ENCODE measurements around the gene YPEL4. TPM values are rescaled to one million over a fixed set of nuclear protein-coding genes. Genes with fewer than 3 reads are reported as not detected.

YPEL4 gene
- total and polyA plus RNA-seq, 7 donors: 0.08 to 0.90 (median 0.20) TPM; not detected in 1

- DNase-seq (no peak), ATAC-seq (no peak)
- 78 to 81% (median 78%) methylated on average over 6 of the region's 6 CpGs for WGBS, 3 donors
- Histone ChIP-seq H3K9me3 (no peaks in the 10 kb centered on the region), H3K27me3 (ENCODE audit: insufficient read depth in 3 of 3, low read length in 2 of 3) (peaks cover 0 to 38% (median 8%) of the 10 kb centered on the region in 3 donors), H3K4me1 (peaks cover 8% of the 10 kb centered on the region), H3K36me3 (ENCODE audit: insufficient read depth in 1 of 2, low read depth in 1 of 2) (no peaks in the 10 kb centered on the region), H3K4me3 (no peak overlapping the region), H3K27ac (no peak overlapping the region)
- intact Hi-C loops (cut with DNase I): no loop called here
- TF ChIP-seq, protein P1, sequence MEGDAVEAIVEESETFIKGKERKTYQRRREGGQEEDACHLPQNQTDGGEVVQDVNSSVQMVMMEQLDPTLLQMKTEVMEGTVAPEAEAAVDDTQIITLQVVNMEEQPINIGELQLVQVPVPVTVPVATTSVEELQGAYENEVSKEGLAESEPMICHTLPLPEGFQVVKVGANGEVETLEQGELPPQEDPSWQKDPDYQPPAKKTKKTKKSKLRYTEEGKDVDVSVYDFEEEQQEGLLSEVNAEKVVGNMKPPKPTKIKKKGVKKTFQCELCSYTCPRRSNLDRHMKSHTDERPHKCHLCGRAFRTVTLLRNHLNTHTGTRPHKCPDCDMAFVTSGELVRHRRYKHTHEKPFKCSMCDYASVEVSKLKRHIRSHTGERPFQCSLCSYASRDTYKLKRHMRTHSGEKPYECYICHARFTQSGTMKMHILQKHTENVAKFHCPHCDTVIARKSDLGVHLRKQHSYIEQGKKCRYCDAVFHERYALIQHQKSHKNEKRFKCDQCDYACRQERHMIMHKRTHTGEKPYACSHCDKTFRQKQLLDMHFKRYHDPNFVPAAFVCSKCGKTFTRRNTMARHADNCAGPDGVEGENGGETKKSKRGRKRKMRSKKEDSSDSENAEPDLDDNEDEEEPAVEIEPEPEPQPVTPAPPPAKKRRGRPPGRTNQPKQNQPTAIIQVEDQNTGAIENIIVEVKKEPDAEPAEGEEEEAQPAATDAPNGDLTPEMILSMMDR (IDR thresholded peaks at IDR 0.05): no peak
Observed at GRCh38 chr11:57633394-57634070, 16.2 kb downstream of the YPEL4 start.

GRCh38 chr11:57632116-57632515 lies 17.6 kb downstream of the YPEL4 start:
- no peak overlapping the region for H3K27ac ChIP-seq
- intact Hi-C loops (cut with DNase I): no loop called here
- no peak for DNase-seq
- H3K36me3 ChIP-seq (ENCODE audit: insufficient read depth in 1 of 2, low read depth in 1 of 2): no peaks in the 10 kb centered on the region
- no peaks in the 10 kb centered on the region for H3K4me1 ChIP-seq
- WGBS, 3 donors: 56 to 59% (median 57%) methylated on average over 5 of the region's 5 CpGs
- TF ChIP-seq, protein P1 (IDR thresholded peaks at IDR 0.05): no peak
- H3K4me3 ChIP-seq: no peak overlapping the region
- peaks cover 0 to 24% (median 0%) of the 10 kb centered on the region in 3 donors for H3K27me3 ChIP-seq (ENCODE audit: insufficient read depth in 3 of 3, low read length in 2 of 3)
- ATAC-seq: no peak
- no peaks in the 10 kb centered on the region for H3K9me3 ChIP-seq

DNA sequence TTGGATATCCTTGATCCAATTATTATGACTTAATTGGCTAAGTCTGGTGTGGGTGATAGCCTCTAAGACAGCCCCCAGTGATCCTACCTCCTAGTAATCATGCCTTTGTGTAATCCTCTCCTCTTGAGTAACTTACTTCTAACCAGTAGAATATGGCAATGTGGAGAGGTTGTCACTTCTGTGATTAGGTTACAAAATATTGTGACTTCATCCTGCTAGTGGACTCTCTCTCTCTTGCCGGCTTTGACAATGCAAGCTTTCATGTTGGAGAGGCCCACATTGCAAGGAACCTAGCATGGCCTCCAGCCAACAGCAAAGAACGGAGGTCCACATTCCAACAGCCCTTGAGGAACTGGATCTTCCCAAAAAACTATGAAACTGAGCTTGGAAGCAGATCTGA lies 19.5 kb downstream of the YPEL4 start:
- DNase-seq (no peak), ATAC-seq (no peak)
- no peak overlapping the region for H3K4me3 ChIP-seq
- H3K36me3 ChIP-seq (ENCODE audit: insufficient read depth in 1 of 2, low read depth in 1 of 2): no peaks in the 10 kb centered on the region
- peaks cover 0 to 20% (median 0%) of the 10 kb centered on the region in 3 donors for H3K27me3 ChIP-seq (ENCODE audit: insufficient read depth in 3 of 3, low read length in 2 of 3)
- WGBS, 3 donors: 23 to 40% (median 30%) methylated on average over 2 of the region's 2 CpGs
- no peaks in the 10 kb centered on the region for H3K4me1 ChIP-seq
- intact Hi-C loops (cut with DNase I): no loop called here
- H3K9me3 ChIP-seq: no peaks in the 10 kb centered on the region
- TF ChIP-seq, protein P1 (IDR thresholded peaks at IDR 0.05): no peak
- H3K27ac ChIP-seq: no peak overlapping the region

DNA sequence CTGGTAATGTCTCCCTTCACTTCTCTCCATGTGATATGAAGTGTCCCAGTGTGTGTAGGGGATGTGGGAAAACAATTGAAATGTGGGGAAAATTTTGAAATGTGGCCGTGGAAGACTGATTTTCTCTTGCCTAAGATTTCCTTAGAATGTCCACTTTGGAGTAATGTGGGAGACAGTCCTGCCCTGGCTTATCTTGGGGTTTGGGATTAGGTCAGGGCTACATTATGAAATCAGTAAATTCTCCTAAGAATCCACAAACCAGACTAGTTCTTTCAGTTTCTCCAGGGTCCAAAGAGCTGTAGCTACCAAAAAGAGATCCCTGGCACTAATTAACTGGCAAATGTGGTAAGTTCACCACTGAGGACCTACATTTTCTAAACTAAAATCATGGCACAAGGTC lies 22.8 kb downstream of the YPEL4 start:
- peaks cover 0 to 9% (median 0%) of the 10 kb centered on the region in 3 donors for H3K27me3 ChIP-seq (ENCODE audit: insufficient read depth in 3 of 3, low read length in 2 of 3)
- H3K4me3 ChIP-seq: no peak overlapping the region
- DNase-seq: no peak
- intact Hi-C loops (cut with DNase I): no loop called here
- H3K4me1 ChIP-seq: no peaks in the 10 kb centered on the region
- no peak for ATAC-seq
- 76 to 91% (median 86%) methylated on average over 1 of the region's 1 CpG for WGBS, 3 donors
- H3K9me3 ChIP-seq: no peaks in the 10 kb centered on the region
- H3K36me3 ChIP-seq (ENCODE audit: insufficient read depth in 1 of 2, low read depth in 1 of 2): no peaks in the 10 kb centered on the region
- no peak overlapping the region for H3K27ac ChIP-seq
- TF ChIP-seq, protein P1 (IDR thresholded peaks at IDR 0.05): no peak

GRCh38 chr11:57624864-57625263 lies 24.8 kb downstream of the YPEL4 start:
- no peaks in the 10 kb centered on the region for H3K36me3 ChIP-seq (ENCODE audit: insufficient read depth in 1 of 2, low read depth in 1 of 2)
- no peaks in the 10 kb centered on the region for H3K27me3 ChIP-seq (ENCODE audit: insufficient read depth in 3 of 3, low read length in 2 of 3)
- intact Hi-C loops (cut with DNase I): no loop called here
- TF ChIP-seq, protein P1 (IDR thresholded peaks at IDR 0.05): no peak
- DNase-seq: no peak
- ATAC-seq: no peak
- 89 to 93% (median 91%) methylated on average over 2 of the region's 2 CpGs for WGBS, 3 donors
- no peak overlapping the region for H3K27ac ChIP-seq
- no peaks in the 10 kb centered on the region for H3K4me1 ChIP-seq
- no peaks in the 10 kb centered on the region for H3K9me3 ChIP-seq
- no peak overlapping the region for H3K4me3 ChIP-seq
